ENCODE data around the gene NUTM2A.
"Not testable (repeated sequence)": the region's sequence is repeated elsewhere in the genome, so short reads cannot be mapped to it uniquely, and the experiment has no call there.

DNA sequence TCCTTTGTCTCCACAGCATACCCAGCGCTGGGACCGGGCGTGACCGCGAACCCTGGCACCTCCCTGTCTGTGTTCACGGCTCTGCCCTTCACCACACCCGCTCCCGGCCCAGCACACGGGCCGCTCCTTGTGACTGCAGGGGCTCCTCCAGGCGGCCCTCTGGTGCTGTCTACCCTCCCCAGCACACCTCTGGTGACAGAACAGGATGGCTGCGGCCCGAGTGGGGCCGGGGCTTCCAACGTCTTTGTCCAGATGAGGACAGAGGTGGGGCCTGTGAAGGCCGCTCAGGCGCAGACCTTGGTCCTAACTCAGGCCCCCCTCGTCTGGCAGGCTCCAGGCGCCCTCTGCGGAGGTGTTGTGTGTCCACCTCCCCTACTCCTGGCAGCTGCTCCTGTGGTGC lies 3.0 kb downstream of the NUTM2A start:
- TF ChIP-seq, protein P1, sequence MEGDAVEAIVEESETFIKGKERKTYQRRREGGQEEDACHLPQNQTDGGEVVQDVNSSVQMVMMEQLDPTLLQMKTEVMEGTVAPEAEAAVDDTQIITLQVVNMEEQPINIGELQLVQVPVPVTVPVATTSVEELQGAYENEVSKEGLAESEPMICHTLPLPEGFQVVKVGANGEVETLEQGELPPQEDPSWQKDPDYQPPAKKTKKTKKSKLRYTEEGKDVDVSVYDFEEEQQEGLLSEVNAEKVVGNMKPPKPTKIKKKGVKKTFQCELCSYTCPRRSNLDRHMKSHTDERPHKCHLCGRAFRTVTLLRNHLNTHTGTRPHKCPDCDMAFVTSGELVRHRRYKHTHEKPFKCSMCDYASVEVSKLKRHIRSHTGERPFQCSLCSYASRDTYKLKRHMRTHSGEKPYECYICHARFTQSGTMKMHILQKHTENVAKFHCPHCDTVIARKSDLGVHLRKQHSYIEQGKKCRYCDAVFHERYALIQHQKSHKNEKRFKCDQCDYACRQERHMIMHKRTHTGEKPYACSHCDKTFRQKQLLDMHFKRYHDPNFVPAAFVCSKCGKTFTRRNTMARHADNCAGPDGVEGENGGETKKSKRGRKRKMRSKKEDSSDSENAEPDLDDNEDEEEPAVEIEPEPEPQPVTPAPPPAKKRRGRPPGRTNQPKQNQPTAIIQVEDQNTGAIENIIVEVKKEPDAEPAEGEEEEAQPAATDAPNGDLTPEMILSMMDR (IDR thresholded peaks at IDR 0.05), result not testable (repeated sequence)
- not testable (repeated sequence) for TF ChIP-seq POLR2A (IDR thresholded peaks at IDR 0.05)

Measured in right lobe of liver (tissue), 4 donors.